ENCODE data around the gene FBXO41.

- TF ChIP-seq EZH2 (IDR thresholded peaks at IDR 0.05; ENCODE audit: insufficient read depth, poor library complexity, severe bottlenecking) (no peak), EZH2phosphoT487 (IDR thresholded peaks at IDR 0.05; ENCODE audit: insufficient read depth, low read depth) (no peak)
Measured at GRCh38 chr2:73246850-73247249, 37.4 kb downstream of the FBXO41 start.
